SU-DHL-6 (cell line): Measurements from ENCODE around the gene CD300E.

ENCODE experiments used
- H2AFZ ChIP-seq: fragments of 200-600 bp; sonication (generic); 2 replicates; pipeline ENCODE4 v1.6.1; 2014; ENCODE audit warnings: low read depth, mild to moderate bottlenecking, moderate library complexity, mixed read lengths, antibody characterized with exemption, low read length; ENCODE audit not compliant: severe bottlenecking
- H3F3A ChIP-seq: fragments of 200-600 bp; shearing (Covaris generic); 2 replicates; pipeline ENCODE4 v1.6.0; 2016; ENCODE audit warnings: antibody characterized with exemption, mild to moderate bottlenecking; ENCODE audit not compliant: insufficient read depth
- H3K27ac ChIP-seq: fragments of 200-600 bp; sonication (generic); 2 replicates; pipeline ENCODE4 v1.5.1; 2016; ENCODE audit warnings: low read depth, mild to moderate bottlenecking, low read length, moderate library complexity, mixed read lengths
- H3K27me3 ChIP-seq: fragments of 200-600 bp; sonication (generic), shearing (Covaris generic); 2 replicates; pipeline ENCODE4 v1.6.0; 2014; ENCODE audit warnings: mild to moderate bottlenecking, low read length
- H3K36me3 ChIP-seq: fragments of 200-600 bp; sonication (generic); 2 replicates; pipeline ENCODE4 v1.6.1; 2014; ENCODE audit warnings: mild to moderate bottlenecking, low read length, mixed read lengths
- H3K4me2 ChIP-seq: fragments of 300-600, 200-600 bp; shearing (Covaris generic), sonication (generic); 2 replicates; pipeline ENCODE4 v1.6.0; 2014; ENCODE audit warnings: low read length, low read depth, mild to moderate bottlenecking; ENCODE audit not compliant: poor library complexity, severe bottlenecking
- H3K4me3 ChIP-seq: fragments of 200-600 bp; sonication (generic); 2 replicates; pipeline ENCODE4 v1.5.1; 2014; ENCODE audit warnings: antibody characterized with exemption, low read length, mild to moderate bottlenecking, mixed read lengths; ENCODE audit not compliant: insufficient read depth, poor library complexity, severe bottlenecking
- H3K79me2 ChIP-seq: fragments of 200-600 bp; sonication (generic); 2 replicates; pipeline ENCODE4 v1.6.1; 2014; ENCODE audit warnings: mild to moderate bottlenecking, low read length, moderate library complexity; ENCODE audit not compliant: insufficient read depth
- H3K9ac ChIP-seq: fragments of 200-600 bp; sonication (generic); 2 replicates; pipeline ENCODE4 v1.7.0; 2014; ENCODE audit warnings: mild to moderate bottlenecking, low read length
- H3K9me2 ChIP-seq: fragments of 200-600 bp; sonication (generic); replicated peaks from 2 replicates; pipeline ENCODE4 v1.6.1; 2014; ENCODE audit warnings: low read length; ENCODE audit not compliant: insufficient read depth
- H3K9me3 ChIP-seq: fragments of 200-600 bp; sonication (generic); 2 replicates; pipeline ENCODE4 v1.6.1; 2014; ENCODE audit warnings: low read length, mixed read lengths; ENCODE audit not compliant: insufficient read depth
- H4K20me1 ChIP-seq: fragments of 200-600 bp; sonication (generic); 2 replicates; pipeline ENCODE4 v1.6.1; 2014; ENCODE audit warnings: low read depth, mild to moderate bottlenecking, antibody characterized with exemption, low read length, moderate library complexity, mixed read lengths
- CTCF ChIP-seq: fragments of 200-600 bp; sonication (generic); IDR thresholded peaks from one replicate; pipeline ENCODE4 v1.5.1; 2017; ENCODE audit warnings: antibody characterized with exemption, mild to moderate bottlenecking, low read length, moderate library complexity; ENCODE audit not compliant: insufficient read depth, poor library complexity, severe bottlenecking
- EZH2phosphoT487 ChIP-seq: fragments of 200-600 bp; sonication (generic), shearing (Covaris generic); conservative IDR thresholded peaks from 2 replicates; pipeline ENCODE4 v1.6.1; 2018; ENCODE audit warnings: mild to moderate bottlenecking, antibody characterized with exemption, low read length, moderate library complexity, mixed read lengths

CD300E gene

GRCh38 chr17:74646231-74646630 is 22.7 kb upstream of the CD300E start:
- Histone ChIP-seq H3K9me2 (no peaks in the 10 kb centered on the region), H3K27ac (no peak overlapping the region), H3K79me2 (no peaks in the 10 kb centered on the region), H3F3A (no peaks in the 10 kb centered on the region), H3K4me2 (no peak overlapping the region), H3K27me3 (no peaks in the 10 kb centered on the region), H3K36me3 (no peaks in the 10 kb centered on the region), H2AFZ (no peak overlapping the region), H3K4me3 (no peak overlapping the region), H4K20me1 (no peaks in the 10 kb centered on the region), H3K9me3 (no peaks in the 10 kb centered on the region), H3K9ac (no peak overlapping the region)
- TF ChIP-seq CTCF: peak; percentile 21
- no peak for TF ChIP-seq EZH2phosphoT487

- Histone ChIP-seq H4K20me1 (no peaks in the 10 kb centered on the region), H3K36me3 (no peaks in the 10 kb centered on the region), H3K9me3 (no peaks in the 10 kb centered on the region), H2AFZ (no peak overlapping the region), H3F3A (no peaks in the 10 kb centered on the region), H3K27ac (no peak overlapping the region), H3K9me2 (no peaks in the 10 kb centered on the region), H3K9ac (no peak overlapping the region), H3K79me2 (no peaks in the 10 kb centered on the region), H3K4me3 (no peak overlapping the region), H3K27me3 (no peaks in the 10 kb centered on the region), H3K4me2 (no peak overlapping the region)
- TF ChIP-seq EZH2phosphoT487 (no peak), CTCF (no peak)
Measured at GRCh38 chr17:74645010-74645409, 21.5 kb upstream of the CD300E start.

- Histone ChIP-seq H3K9ac (no peak overlapping the region), H3K4me3 (no peak overlapping the region), H3K9me3 (no peaks in the 10 kb centered on the region), H3K9me2 (no peaks in the 10 kb centered on the region), H2AFZ (no peak overlapping the region), H3K4me2 (no peak overlapping the region), H3K36me3 (no peaks in the 10 kb centered on the region), H3K79me2 (no peaks in the 10 kb centered on the region), H3F3A (no peaks in the 10 kb centered on the region), H4K20me1 (no peaks in the 10 kb centered on the region), H3K27me3 (no peaks in the 10 kb centered on the region), H3K27ac (no peak overlapping the region)
- TF ChIP-seq EZH2phosphoT487: no peak
- no peak for TF ChIP-seq CTCF
Measured at GRCh38 chr17:74644419-74644818, 20.9 kb upstream of the CD300E start.
